ENCODE results near the gene SLC49A3. TPM values are rescaled to one million over a fixed set of nuclear protein-coding genes. Genes with fewer than 3 reads are reported as not detected.

SLC49A3 gene
- total RNA-seq, 2 donors from 2014 or later = 15.1 to 16.4 TPM

DNA sequence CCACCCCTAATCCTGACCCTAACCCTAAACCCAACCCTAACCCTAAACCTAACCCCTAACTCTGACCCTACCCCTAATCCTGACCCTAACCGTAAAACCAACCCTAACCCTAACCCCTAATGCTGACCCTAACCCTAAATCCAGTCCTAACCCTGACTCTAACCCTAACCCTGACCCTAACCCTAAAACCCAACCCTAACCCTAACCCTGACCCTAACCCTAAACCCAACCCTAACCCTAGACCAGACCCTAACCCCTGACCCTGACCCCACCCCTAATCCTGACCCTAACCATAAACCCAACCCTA, 16.0 kb upstream of the SLC49A3 start:
- no peak overlapping the region for H3K9ac ChIP-seq (ENCODE audit: extremely low read depth, low read length, poor library complexity, severe bottlenecking)
- peaks cover 24% of the 10 kb centered on the region for H3K27me3 Mint-ChIP-seq (ENCODE audit: insufficient read depth)
- TF ChIP-seq, protein P1, sequence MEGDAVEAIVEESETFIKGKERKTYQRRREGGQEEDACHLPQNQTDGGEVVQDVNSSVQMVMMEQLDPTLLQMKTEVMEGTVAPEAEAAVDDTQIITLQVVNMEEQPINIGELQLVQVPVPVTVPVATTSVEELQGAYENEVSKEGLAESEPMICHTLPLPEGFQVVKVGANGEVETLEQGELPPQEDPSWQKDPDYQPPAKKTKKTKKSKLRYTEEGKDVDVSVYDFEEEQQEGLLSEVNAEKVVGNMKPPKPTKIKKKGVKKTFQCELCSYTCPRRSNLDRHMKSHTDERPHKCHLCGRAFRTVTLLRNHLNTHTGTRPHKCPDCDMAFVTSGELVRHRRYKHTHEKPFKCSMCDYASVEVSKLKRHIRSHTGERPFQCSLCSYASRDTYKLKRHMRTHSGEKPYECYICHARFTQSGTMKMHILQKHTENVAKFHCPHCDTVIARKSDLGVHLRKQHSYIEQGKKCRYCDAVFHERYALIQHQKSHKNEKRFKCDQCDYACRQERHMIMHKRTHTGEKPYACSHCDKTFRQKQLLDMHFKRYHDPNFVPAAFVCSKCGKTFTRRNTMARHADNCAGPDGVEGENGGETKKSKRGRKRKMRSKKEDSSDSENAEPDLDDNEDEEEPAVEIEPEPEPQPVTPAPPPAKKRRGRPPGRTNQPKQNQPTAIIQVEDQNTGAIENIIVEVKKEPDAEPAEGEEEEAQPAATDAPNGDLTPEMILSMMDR (conservative IDR thresholded peaks at IDR 0.05) = no peak
- H3K27me3 ChIP-seq (ENCODE audit: control insufficient read depth, insufficient read depth, low read length, poor library complexity, severe bottlenecking) = peaks cover 6% of the 10 kb centered on the region
- 98 to 100% methylated on average over 1 of the region's 1 CpG for WGBS, 2 experiments (ENCODE audit: insufficient coverage in 1 of 2, insufficient read length in 1 of 2)
- no peak overlapping the region for H3K27ac ChIP-seq (ENCODE audit: low read depth, low read length)
- H3K36me3 Mint-ChIP-seq (ENCODE audit: low read depth) = peaks cover 14% of the 10 kb centered on the region
- H3K4me1 ChIP-seq (ENCODE audit: control insufficient read depth, insufficient read depth, low read length) = no peaks in the 10 kb centered on the region
- no peak for DNase-seq
- H3K9me3 ChIP-seq (ENCODE audit: control insufficient read depth, low read length) = no peaks in the 10 kb centered on the region
- H3K27ac Mint-ChIP-seq = no peak overlapping the region
- H3K9me3 Mint-ChIP-seq = peaks cover 10% of the 10 kb centered on the region
- peaks cover 20% of the 10 kb centered on the region for H3K36me3 ChIP-seq (ENCODE audit: control insufficient read depth, insufficient read depth, low read length)
- H3K4me1 Mint-ChIP-seq = no peaks in the 10 kb centered on the region
- H3K4me3 Mint-ChIP-seq = peak overlapping the region; percentile 53
- H3K4me3 ChIP-seq (ENCODE audit: low read length) = peak overlapping the region; percentile 76

DNA sequence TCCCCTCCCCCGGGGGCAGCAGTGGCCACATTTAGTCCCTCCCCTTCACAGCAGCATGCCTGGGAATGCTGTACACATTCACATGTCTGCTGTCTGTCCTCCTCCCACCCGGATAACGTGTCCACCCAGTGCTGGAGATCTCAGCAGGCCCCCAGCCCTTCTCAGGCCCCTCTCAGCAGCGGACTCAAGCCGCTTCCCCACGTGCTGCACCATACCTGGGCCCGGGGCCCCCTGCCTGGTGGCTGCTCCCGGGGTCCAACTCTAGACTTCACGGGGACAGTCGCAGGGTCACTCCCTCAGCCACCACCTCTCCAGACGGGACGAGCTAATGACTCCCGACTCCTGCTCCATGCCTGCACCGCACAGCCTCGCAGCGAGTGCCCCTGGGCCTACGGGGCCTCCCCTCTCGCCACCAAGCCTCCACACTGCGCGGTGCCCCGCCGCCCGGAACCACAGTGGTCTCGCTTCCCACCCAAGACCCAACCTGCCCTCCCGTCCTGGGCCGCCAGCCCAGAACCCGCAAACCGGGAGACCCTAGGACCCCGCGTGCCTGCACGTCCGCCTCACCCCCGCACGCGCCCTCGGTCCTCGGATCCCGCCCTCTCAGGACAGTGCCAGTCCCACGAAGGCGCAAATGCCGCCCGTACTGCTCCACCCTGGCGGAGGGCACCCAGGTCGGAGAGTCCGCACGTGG, 15.4 kb upstream of the SLC49A3 start:
- H3K27me3 ChIP-seq (ENCODE audit: control insufficient read depth, insufficient read depth, low read length, poor library complexity, severe bottlenecking) = peaks cover 6% of the 10 kb centered on the region
- WGBS, 2 experiments (ENCODE audit: insufficient coverage in 1 of 2, insufficient read length in 1 of 2) = 92 to 97% methylated on average over 22 to 46 of the region's 46 CpGs
- H3K27ac ChIP-seq (ENCODE audit: low read depth, low read length) = no peak overlapping the region
- no peak for DNase-seq
- Mint-ChIP-seq H3K4me1 (no peaks in the 10 kb centered on the region), H3K4me3 (no peak overlapping the region), H3K27me3 (ENCODE audit: insufficient read depth) (peaks cover 24% of the 10 kb centered on the region), H3K27ac (no peak overlapping the region), H3K36me3 (ENCODE audit: low read depth) (peaks cover 8% of the 10 kb centered on the region), H3K9me3 (peaks cover 6% of the 10 kb centered on the region)
- H3K4me1 ChIP-seq (ENCODE audit: control insufficient read depth, insufficient read depth, low read length) = no peaks in the 10 kb centered on the region
- TF ChIP-seq, protein P1 (conservative IDR thresholded peaks at IDR 0.05) = no peak
- peaks cover 14% of the 10 kb centered on the region for H3K36me3 ChIP-seq (ENCODE audit: control insufficient read depth, insufficient read depth, low read length)
- no peaks in the 10 kb centered on the region for H3K9me3 ChIP-seq (ENCODE audit: control insufficient read depth, low read length)
- H3K9ac ChIP-seq (ENCODE audit: extremely low read depth, low read length, poor library complexity, severe bottlenecking) = no peak overlapping the region
- H3K4me3 ChIP-seq (ENCODE audit: low read length) = no peak overlapping the region

DNA sequence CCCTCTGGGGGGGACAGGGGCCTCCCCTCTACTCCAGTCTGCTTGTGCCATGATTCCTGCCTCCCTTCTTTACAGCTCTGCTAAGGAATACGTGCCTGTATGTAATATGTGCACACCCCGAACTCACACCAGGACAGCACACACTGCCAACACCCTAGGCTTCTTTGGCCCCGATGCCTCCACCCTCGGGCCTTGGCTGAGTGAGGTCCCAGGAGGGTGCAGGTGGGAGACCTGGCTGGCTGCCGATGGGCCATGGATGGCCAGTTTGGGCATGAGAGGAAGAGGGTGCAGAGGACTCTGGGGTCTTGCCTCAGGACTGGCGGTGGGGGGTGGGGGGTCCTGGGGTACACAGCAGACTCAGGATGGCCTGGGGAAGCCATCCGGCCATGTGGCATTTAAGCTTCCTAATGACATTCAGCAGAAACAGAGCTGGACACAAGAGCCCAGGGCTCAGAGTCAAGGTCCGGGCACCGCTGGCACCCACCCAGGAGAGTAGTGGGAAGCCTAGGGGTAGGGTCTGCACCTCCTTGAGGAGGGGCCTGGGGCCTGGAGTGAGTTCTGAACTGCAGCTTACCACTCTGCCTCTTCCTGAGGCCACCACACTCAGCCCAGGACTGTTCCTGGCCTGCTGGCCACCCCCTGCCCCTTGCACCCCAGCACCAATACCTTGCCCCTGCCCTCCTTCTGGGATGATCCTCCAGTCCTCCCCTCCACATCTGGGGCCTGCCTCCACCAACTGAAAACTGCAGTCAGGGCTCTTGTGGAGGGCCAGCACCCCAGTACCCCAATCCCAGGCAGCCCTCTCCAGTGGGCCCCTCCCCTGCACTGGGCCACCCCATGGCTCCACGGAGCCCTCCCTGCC, 14.6 kb upstream of the SLC49A3 start:
- DNase-seq = no peak
- Mint-ChIP-seq H3K4me1 (no peaks in the 10 kb centered on the region), H3K27ac (no peak overlapping the region), H3K4me3 (no peak overlapping the region), H3K9me3 (peaks cover under 1% of the 10 kb centered on the region), H3K27me3 (ENCODE audit: insufficient read depth) (peaks cover 24% of the 10 kb centered on the region), H3K36me3 (ENCODE audit: low read depth) (peaks cover 1% of the 10 kb centered on the region)
- Histone ChIP-seq H3K9me3 (ENCODE audit: control insufficient read depth, low read length) (no peaks in the 10 kb centered on the region), H3K27ac (ENCODE audit: low read depth, low read length) (no peak overlapping the region), H3K36me3 (ENCODE audit: control insufficient read depth, insufficient read depth, low read length) (peaks cover 6% of the 10 kb centered on the region), H3K9ac (ENCODE audit: extremely low read depth, low read length, poor library complexity, severe bottlenecking) (no peak overlapping the region), H3K4me3 (ENCODE audit: low read length) (no peak overlapping the region), H3K27me3 (ENCODE audit: control insufficient read depth, insufficient read depth, low read length, poor library complexity, severe bottlenecking) (peaks cover 6% of the 10 kb centered on the region), H3K4me1 (ENCODE audit: control insufficient read depth, insufficient read depth, low read length) (no peaks in the 10 kb centered on the region)
- TF ChIP-seq, protein P1 (conservative IDR thresholded peaks at IDR 0.05) = no peak
- WGBS, 2 experiments (ENCODE audit: insufficient coverage in 1 of 2, insufficient read length in 1 of 2) = 91 to 92% methylated on average over 6 to 10 of the region's 10 CpGs
